SU-DHL-6 (cell line): ENCODE results near the gene IFITM5.
"Not testable (repeated sequence)": the region's sequence is repeated elsewhere in the genome, so short reads cannot be mapped to it uniquely, and the experiment has no call there.

ENCODE experiments used
- H2AFZ ChIP-seq: fragments of 200-600 bp; sonication (generic); 2 replicates; pipeline ENCODE4 v1.6.1; 2014; ENCODE audit warnings: low read depth, mild to moderate bottlenecking, moderate library complexity, mixed read lengths, antibody characterized with exemption, low read length; ENCODE audit not compliant: severe bottlenecking
- H3F3A ChIP-seq: fragments of 200-600 bp; shearing (Covaris generic); 2 replicates; pipeline ENCODE4 v1.6.0; 2016; ENCODE audit warnings: antibody characterized with exemption, mild to moderate bottlenecking; ENCODE audit not compliant: insufficient read depth
- H3K27ac ChIP-seq: fragments of 200-600 bp; sonication (generic); 2 replicates; pipeline ENCODE4 v1.5.1; 2016; ENCODE audit warnings: low read depth, mild to moderate bottlenecking, low read length, moderate library complexity, mixed read lengths
- H3K27me3 ChIP-seq: fragments of 200-600 bp; sonication (generic), shearing (Covaris generic); 2 replicates; pipeline ENCODE4 v1.6.0; 2014; ENCODE audit warnings: mild to moderate bottlenecking, low read length
- H3K36me3 ChIP-seq: fragments of 200-600 bp; sonication (generic); 2 replicates; pipeline ENCODE4 v1.6.1; 2014; ENCODE audit warnings: mild to moderate bottlenecking, low read length, mixed read lengths
- H3K4me2 ChIP-seq: fragments of 300-600, 200-600 bp; shearing (Covaris generic), sonication (generic); 2 replicates; pipeline ENCODE4 v1.6.0; 2014; ENCODE audit warnings: low read length, low read depth, mild to moderate bottlenecking; ENCODE audit not compliant: poor library complexity, severe bottlenecking
- H3K4me3 ChIP-seq: fragments of 200-600 bp; sonication (generic); 2 replicates; pipeline ENCODE4 v1.5.1; 2014; ENCODE audit warnings: antibody characterized with exemption, low read length, mild to moderate bottlenecking, mixed read lengths; ENCODE audit not compliant: insufficient read depth, poor library complexity, severe bottlenecking
- H3K79me2 ChIP-seq: fragments of 200-600 bp; sonication (generic); 2 replicates; pipeline ENCODE4 v1.6.1; 2014; ENCODE audit warnings: mild to moderate bottlenecking, low read length, moderate library complexity; ENCODE audit not compliant: insufficient read depth
- H3K9ac ChIP-seq: fragments of 200-600 bp; sonication (generic); 2 replicates; pipeline ENCODE4 v1.7.0; 2014; ENCODE audit warnings: mild to moderate bottlenecking, low read length
- H3K9me2 ChIP-seq: fragments of 200-600 bp; sonication (generic); replicated peaks from 2 replicates; pipeline ENCODE4 v1.6.1; 2014; ENCODE audit warnings: low read length; ENCODE audit not compliant: insufficient read depth
- H3K9me3 ChIP-seq: fragments of 200-600 bp; sonication (generic); 2 replicates; pipeline ENCODE4 v1.6.1; 2014; ENCODE audit warnings: low read length, mixed read lengths; ENCODE audit not compliant: insufficient read depth
- H4K20me1 ChIP-seq: fragments of 200-600 bp; sonication (generic); 2 replicates; pipeline ENCODE4 v1.6.1; 2014; ENCODE audit warnings: low read depth, mild to moderate bottlenecking, antibody characterized with exemption, low read length, moderate library complexity, mixed read lengths
- EZH2phosphoT487 ChIP-seq: fragments of 200-600 bp; sonication (generic), shearing (Covaris generic); conservative IDR thresholded peaks from 2 replicates; pipeline ENCODE4 v1.6.1; 2018; ENCODE audit warnings: mild to moderate bottlenecking, antibody characterized with exemption, low read length, moderate library complexity, mixed read lengths
- TF ChIP-seq, protein P1 (sequence below): fragments of 200-600 bp; sonication (generic); IDR thresholded peaks from one replicate; pipeline ENCODE4 v1.5.1; 2017; ENCODE audit warnings: antibody characterized with exemption, mild to moderate bottlenecking, low read length, moderate library complexity; ENCODE audit not compliant: insufficient read depth, poor library complexity, severe bottlenecking

IFITM5 gene

DNA sequence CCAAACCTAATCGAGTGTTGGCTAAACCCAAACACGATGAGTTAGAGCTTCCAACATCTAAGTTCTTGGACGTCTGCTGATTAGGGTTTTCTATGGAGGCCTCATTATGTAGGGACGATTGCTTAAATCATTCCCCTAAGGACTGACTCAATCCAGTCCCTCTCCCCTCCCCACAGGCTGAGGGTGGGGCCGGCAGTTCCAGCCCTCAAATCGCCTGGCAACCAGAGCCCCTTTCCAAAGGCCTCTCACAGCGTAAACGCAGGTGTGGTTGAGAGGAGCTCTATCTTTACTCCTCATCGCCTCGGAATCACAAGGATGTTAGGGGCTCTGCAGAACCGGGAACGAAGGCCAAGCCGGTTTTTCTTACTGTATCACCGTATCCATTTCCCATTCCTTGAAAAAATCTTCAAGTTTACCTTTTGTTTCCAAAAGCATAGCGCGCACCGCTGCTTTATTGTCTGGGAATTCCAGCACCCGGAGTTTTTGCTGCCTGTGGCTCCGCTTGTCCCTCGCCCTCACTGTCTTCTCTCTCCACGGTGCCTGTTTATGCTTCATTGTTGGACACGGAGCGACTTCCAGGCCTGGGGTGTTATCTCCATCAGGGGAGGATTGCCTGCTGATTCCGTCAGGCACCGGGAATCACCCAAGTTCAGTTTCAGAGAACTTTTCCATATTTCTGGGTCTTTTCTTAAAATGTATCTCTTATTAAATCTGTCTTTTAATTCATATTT is 35.1 kb upstream of the IFITM5 start:
- no peaks in the 10 kb centered on the region for H3K36me3 ChIP-seq
- H3K9ac ChIP-seq: no peak overlapping the region
- no peaks in the 10 kb centered on the region for H3K9me2 ChIP-seq
- H3K27ac ChIP-seq: no peak overlapping the region
- H3K4me2 ChIP-seq: no peak overlapping the region
- TF ChIP-seq, protein P1, sequence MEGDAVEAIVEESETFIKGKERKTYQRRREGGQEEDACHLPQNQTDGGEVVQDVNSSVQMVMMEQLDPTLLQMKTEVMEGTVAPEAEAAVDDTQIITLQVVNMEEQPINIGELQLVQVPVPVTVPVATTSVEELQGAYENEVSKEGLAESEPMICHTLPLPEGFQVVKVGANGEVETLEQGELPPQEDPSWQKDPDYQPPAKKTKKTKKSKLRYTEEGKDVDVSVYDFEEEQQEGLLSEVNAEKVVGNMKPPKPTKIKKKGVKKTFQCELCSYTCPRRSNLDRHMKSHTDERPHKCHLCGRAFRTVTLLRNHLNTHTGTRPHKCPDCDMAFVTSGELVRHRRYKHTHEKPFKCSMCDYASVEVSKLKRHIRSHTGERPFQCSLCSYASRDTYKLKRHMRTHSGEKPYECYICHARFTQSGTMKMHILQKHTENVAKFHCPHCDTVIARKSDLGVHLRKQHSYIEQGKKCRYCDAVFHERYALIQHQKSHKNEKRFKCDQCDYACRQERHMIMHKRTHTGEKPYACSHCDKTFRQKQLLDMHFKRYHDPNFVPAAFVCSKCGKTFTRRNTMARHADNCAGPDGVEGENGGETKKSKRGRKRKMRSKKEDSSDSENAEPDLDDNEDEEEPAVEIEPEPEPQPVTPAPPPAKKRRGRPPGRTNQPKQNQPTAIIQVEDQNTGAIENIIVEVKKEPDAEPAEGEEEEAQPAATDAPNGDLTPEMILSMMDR: no peak
- no peak for TF ChIP-seq EZH2phosphoT487
- H3K27me3 ChIP-seq: no peaks in the 10 kb centered on the region
- no peak overlapping the region for H2AFZ ChIP-seq
- H3K4me3 ChIP-seq: no peak overlapping the region
- peaks cover 8% of the 10 kb centered on the region; the same call in 1 of the 2 replicates for H3F3A ChIP-seq
- no peaks in the 10 kb centered on the region for H3K79me2 ChIP-seq
- H4K20me1 ChIP-seq: no peaks in the 10 kb centered on the region
- H3K9me3 ChIP-seq: no peaks in the 10 kb centered on the region

DNA sequence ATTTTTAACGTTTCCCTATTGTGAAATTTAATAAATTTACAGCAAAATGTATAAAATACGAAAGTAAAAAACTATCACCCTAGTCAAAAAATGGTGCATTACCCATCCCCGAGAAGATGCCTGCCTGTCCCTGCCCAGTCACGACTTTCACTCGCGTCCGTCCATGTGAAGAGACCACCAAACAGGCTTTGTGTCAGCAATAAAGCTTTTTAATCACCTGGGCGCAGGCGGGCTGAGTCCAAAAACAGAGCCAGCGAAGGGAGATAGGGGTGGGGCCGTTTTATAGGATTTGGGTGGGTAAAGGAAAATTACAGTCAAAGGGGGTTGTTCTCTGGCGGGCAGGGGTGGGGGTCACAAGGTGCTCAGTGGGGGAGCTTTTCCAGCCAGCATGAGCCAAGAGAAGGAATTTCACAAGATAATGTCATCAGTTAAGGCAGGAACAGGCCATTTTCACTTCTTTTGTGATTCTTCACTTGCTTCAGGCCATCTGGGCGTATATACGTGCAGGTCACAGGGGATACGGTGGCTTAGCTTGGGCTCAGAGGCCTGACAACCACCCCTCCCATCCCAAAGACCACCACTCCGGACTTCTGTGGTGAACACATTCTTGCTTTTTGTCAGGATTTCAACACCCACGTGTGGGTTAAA is 34.4 kb upstream of the IFITM5 start:
- not testable (repeated sequence) for H3K27ac ChIP-seq

DNA sequence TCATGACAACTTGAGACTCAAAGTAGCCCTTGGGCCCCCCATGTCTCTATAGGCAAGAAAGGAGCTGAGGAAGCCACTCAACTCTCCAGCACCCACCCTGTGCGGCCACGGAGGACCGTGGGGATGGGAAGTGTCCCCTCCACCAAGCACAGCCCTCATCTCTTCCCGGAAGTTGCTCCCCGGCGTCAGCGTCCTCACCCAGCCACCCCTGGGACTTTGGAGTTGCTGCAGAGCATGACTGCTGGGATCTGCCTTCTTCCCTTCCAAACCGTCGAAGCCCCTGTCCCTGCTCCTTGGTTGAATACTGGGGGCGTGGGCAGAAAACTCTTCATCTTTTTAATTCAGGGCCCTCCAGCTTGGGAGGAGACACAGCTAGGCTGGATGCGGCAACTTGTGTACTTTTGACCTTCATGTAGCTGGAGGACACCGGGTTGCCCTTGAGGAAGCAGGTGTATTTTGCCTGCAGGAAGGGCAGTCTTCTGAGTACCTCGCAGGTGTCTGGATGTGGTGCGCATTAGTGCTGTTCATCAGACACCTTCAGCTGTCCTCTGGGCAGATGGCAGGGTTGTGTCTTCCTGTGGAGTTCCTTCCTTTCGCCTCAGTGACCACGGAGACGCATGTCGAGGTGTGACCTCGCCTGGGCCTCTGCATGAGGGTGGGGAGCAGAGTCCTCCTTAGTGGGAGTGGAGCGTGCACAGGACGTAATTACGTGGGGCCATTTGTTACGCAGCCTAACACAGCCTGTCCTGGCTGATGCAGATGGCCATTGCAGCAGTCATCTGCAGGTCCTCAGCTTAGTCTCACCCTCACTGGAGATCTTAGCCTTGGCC is 33.5 kb upstream of the IFITM5 start:
- peaks cover 14% of the 10 kb centered on the region; the same call in 1 of the 2 replicates for H3F3A ChIP-seq
- no peak overlapping the region for H3K27ac ChIP-seq
- H4K20me1 ChIP-seq: no peaks in the 10 kb centered on the region
- no peak overlapping the region for H3K9ac ChIP-seq
- H3K79me2 ChIP-seq: no peaks in the 10 kb centered on the region
- H3K4me2 ChIP-seq: no peak overlapping the region
- no peaks in the 10 kb centered on the region for H3K36me3 ChIP-seq
- no peak overlapping the region for H2AFZ ChIP-seq
- no peak overlapping the region for H3K4me3 ChIP-seq
- H3K9me3 ChIP-seq: no peaks in the 10 kb centered on the region
- TF ChIP-seq EZH2phosphoT487: no peak
- TF ChIP-seq, protein P1: no peak
- H3K27me3 ChIP-seq: no peaks in the 10 kb centered on the region
- H3K9me2 ChIP-seq: no peaks in the 10 kb centered on the region

More for the DNA sequence above, 34.4 kb upstream of the IFITM5 start:
- not testable (repeated sequence) for H3K9ac ChIP-seq, H2AFZ ChIP-seq, H3K36me3 ChIP-seq, H3K9me3 ChIP-seq, H3K79me2 ChIP-seq, H3K9me2 ChIP-seq, H4K20me1 ChIP-seq, H3K4me3 ChIP-seq, H3K4me2 ChIP-seq, H3K27me3 ChIP-seq
- H3F3A ChIP-seq: peaks cover 11% of the 10 kb centered on the region; the same call in 1 of the 2 replicates
